Thymus (tissue), 11 donors: ENCODE data around the gene AJAP1. TPM values are rescaled to one million over a fixed set of nuclear protein-coding genes. Genes with fewer than 3 reads are reported as not detected.

Experiments
- DNase-seq, 9 donors: peaks; one replicate each; pipeline ENCODE4 v3.0.0-alpha.2; 2013; ENCODE audit warnings: low spot score in 9 of 9, low read depth in 6 of 9, missing footprints in 1 of 9
- H3K27ac ChIP-seq, 2 donors: one replicate each; pipeline ENCODE4 v1.5.1; 2013; ENCODE audit warnings: control low read depth in 1 of 2, low read depth in 1 of 2, low read length in 1 of 2, mild to moderate bottlenecking in 1 of 2, moderate library complexity in 1 of 2
- H3K27me3 ChIP-seq, 2 donors: one replicate each; pipeline ENCODE4 v1.5.1; 2013; ENCODE audit warnings: low read length in 1 of 2; ENCODE audit not compliant: control insufficient read depth in 2 of 2, insufficient read depth in 1 of 2
- H3K36me3 ChIP-seq, 2 donors: one replicate each; pipeline ENCODE4 v1.5.1; 2013; ENCODE audit warnings: low read length in 1 of 2, mild to moderate bottlenecking in 1 of 2, moderate library complexity in 1 of 2; ENCODE audit not compliant: control insufficient read depth in 2 of 2, insufficient read depth in 2 of 2
- H3K4me1 ChIP-seq, 2 donors: one replicate each; pipeline ENCODE4 v1.5.1; 2013; ENCODE audit warnings: low read length in 2 of 2; ENCODE audit not compliant: control insufficient read depth in 2 of 2, insufficient read depth in 2 of 2
- H3K4me3 ChIP-seq, 2 donors: one replicate each; pipeline ENCODE4 v1.5.1; 2013; ENCODE audit warnings: low read length in 2 of 2, control low read depth in 1 of 2, mild to moderate bottlenecking in 1 of 2
- H3K9me3 ChIP-seq, 2 donors: one replicate each; pipeline ENCODE4 v1.5.1; 2013; ENCODE audit warnings: low read length in 1 of 2, mild to moderate bottlenecking in 1 of 2; ENCODE audit not compliant: control insufficient read depth in 2 of 2, insufficient read depth in 1 of 2
- WGBS: extraction: QIAGEN DNeasy Blood & Tissue Kit; methylation state at CpG from one replicate; pipeline ENCODE4 v1.1.7; 2013; 5-methylcytosine and 5-hydroxymethylcytosine counted together
- polyA plus RNA-seq: library from polyadenylated mRNA; stranded (reverse); fragments of 200-250 nt; gene quantifications from one replicate; pipeline ENCODE4 v1.2.3, GENCODE V29; 2013
- total RNA-seq: library from RNA; stranded (reverse); fragments of 120-200 nt; gene quantifications from one replicate; pipeline ENCODE4 v1.2.4, GENCODE V29; 2013
- donor health status: healthy.

The AJAP1 gene
- total and polyA plus RNA-seq, 2 donors, result 0.09 to 0.16 TPM

GRCh38 chr1:4787551-4787950 lies 133.1 kb downstream of the AJAP1 start:
- WGBS, result 77% methylated on average over 5 of the region's 5 CpGs
- Histone ChIP-seq H3K4me3 (no peak overlapping the region), H3K27me3 (no peaks in the 10 kb centered on the region), H3K27ac (no peak overlapping the region), H3K36me3 (no peaks in the 10 kb centered on the region), H3K4me1 (no peaks in the 10 kb centered on the region), H3K9me3 (no peaks in the 10 kb centered on the region)
- DNase-seq, result no peak

GRCh38 chr1:4792565-4792964 lies 138.2 kb downstream of the AJAP1 start:
- 65% methylated on average over 4 of the region's 4 CpGs for WGBS
- no peak for DNase-seq
- H3K27ac ChIP-seq, result no peak overlapping the region
- H3K36me3 ChIP-seq, result no peaks in the 10 kb centered on the region
- no peaks in the 10 kb centered on the region for H3K9me3 ChIP-seq
- no peaks in the 10 kb centered on the region for H3K27me3 ChIP-seq
- H3K4me1 ChIP-seq, result no peaks in the 10 kb centered on the region
- H3K4me3 ChIP-seq, result no peak overlapping the region

- 93% methylated on average over 6 of the region's 6 CpGs for WGBS
- H3K4me1 ChIP-seq, result no peaks in the 10 kb centered on the region
- no peaks in the 10 kb centered on the region for H3K36me3 ChIP-seq
- no peak overlapping the region for H3K27ac ChIP-seq
- no peaks in the 10 kb centered on the region for H3K27me3 ChIP-seq
- no peak for DNase-seq
- no peak overlapping the region for H3K4me3 ChIP-seq
- H3K9me3 ChIP-seq, result no peaks in the 10 kb centered on the region
Measured at GRCh38 chr1:4794020-4794780, 139.8 kb downstream of the AJAP1 start.

- no peaks in the 10 kb centered on the region for H3K27me3 ChIP-seq
Measured at GRCh38 chr1:4796161-4797015, 142.0 kb downstream of the AJAP1 start.

GRCh38 chr1:4797016-4797410 lies 142.6 kb downstream of the AJAP1 start:
- Histone ChIP-seq H3K36me3 (no peaks in the 10 kb centered on the region), H3K4me3 (no peak overlapping the region), H3K4me1 (no peaks in the 10 kb centered on the region), H3K9me3 (no peaks in the 10 kb centered on the region), H3K27ac (no peak overlapping the region), H3K27me3 (no peaks in the 10 kb centered on the region)
- DNase-seq, result no peak
- WGBS, result 84% methylated on average over 6 of the region's 6 CpGs

More at GRCh38 chr1:4796161-4797015, 142.0 kb downstream of the AJAP1 start:
- H3K9me3 ChIP-seq, result no peaks in the 10 kb centered on the region
- peak in 1 of 9 donors; percentile 6 for DNase-seq
- WGBS, result 44% methylated on average over 11 of the region's 11 CpGs
- no peaks in the 10 kb centered on the region for H3K4me1 ChIP-seq
- no peaks in the 10 kb centered on the region for H3K36me3 ChIP-seq
- no peak overlapping the region for H3K27ac ChIP-seq
- H3K4me3 ChIP-seq, result no peak overlapping the region

- no peaks in the 10 kb centered on the region for H3K9me3 ChIP-seq
- 88% methylated on average over 5 of the region's 5 CpGs for WGBS
- no peak overlapping the region for H3K4me3 ChIP-seq
- DNase-seq, result no peak
- no peaks in the 10 kb centered on the region for H3K27me3 ChIP-seq
- H3K36me3 ChIP-seq, result no peaks in the 10 kb centered on the region
- no peaks in the 10 kb centered on the region for H3K4me1 ChIP-seq
- H3K27ac ChIP-seq, result no peak overlapping the region
Measured at GRCh38 chr1:4797429-4797828, 143.0 kb downstream of the AJAP1 start.

- Histone ChIP-seq H3K4me3 (no peak overlapping the region), H3K9me3 (no peaks in the 10 kb centered on the region), H3K4me1 (no peaks in the 10 kb centered on the region), H3K27me3 (no peaks in the 10 kb centered on the region), H3K36me3 (no peaks in the 10 kb centered on the region), H3K27ac (no peak overlapping the region)
- WGBS, result 88% methylated on average over 14 of the region's 14 CpGs
- no peak for DNase-seq
Measured at GRCh38 chr1:4801192-4801924, 146.9 kb downstream of the AJAP1 start.

- Histone ChIP-seq H3K9me3 (no peaks in the 10 kb centered on the region), H3K27me3 (no peaks in the 10 kb centered on the region), H3K36me3 (no peaks in the 10 kb centered on the region), H3K4me3 (no peak overlapping the region), H3K4me1 (no peaks in the 10 kb centered on the region), H3K27ac (no peak overlapping the region)
- DNase-seq, result no peak
- WGBS, result 90% methylated on average over 6 of the region's 6 CpGs
Measured at GRCh38 chr1:4802024-4802423, 147.6 kb downstream of the AJAP1 start.

GRCh38 chr1:4803335-4803734 lies 148.9 kb downstream of the AJAP1 start:
- no peaks in the 10 kb centered on the region for H3K4me1 ChIP-seq
- no peak for DNase-seq
- no peaks in the 10 kb centered on the region for H3K9me3 ChIP-seq
- H3K27ac ChIP-seq, result no peak overlapping the region
- H3K36me3 ChIP-seq, result no peaks in the 10 kb centered on the region
- H3K4me3 ChIP-seq, result no peak overlapping the region
- no peaks in the 10 kb centered on the region for H3K27me3 ChIP-seq
